GM21526 (cell line): ENCODE data around the gene CTTNBP2.
A peak's percentile ranks its signal among the peaks of the same experiment; 100 is the strongest.

ENCODE experiments used
- ATAC-seq: cut with Tn5 transposase; IDR thresholded peaks from one replicate; pipeline ENCODE4 v1.9.1; 2021; ENCODE audit warnings: moderate library complexity; ENCODE audit not compliant: unreplicated experiment, low FRiP score

CTTNBP2 gene

GRCh38 chr7:117871401-117871777 lies 1.9 kb downstream of the CTTNBP2 start:
- ATAC-seq: no peak

DNA sequence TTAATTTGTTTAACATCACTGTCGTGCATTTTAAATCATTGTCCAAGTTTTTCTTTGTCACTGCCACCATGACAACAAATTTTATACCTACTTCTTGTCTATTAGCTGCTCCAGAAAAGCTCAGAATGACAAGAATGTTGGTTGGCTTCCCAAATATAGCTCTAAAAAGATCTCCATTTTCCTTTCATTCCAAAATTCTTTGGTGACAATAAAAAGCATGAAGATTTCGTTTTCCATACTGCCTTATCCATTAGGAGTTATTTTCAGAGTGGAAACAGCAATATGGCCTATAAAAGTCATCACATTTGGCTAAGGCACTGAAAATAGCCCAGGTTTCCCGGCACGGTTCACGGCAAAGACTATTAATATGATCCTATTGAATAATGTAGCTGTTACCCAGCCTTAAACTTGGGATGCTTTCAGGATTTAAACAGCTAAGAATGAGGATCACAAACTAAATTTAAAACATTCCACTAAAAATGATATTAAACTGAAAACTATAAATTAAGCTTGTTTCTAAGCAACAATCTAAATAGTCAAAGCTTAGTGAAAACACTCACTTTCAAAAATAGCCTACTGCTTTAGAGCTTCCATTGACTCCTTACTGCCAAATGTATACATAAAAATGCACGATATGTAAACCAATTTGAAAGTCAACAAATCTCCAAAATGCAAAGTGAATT lies 2.7 kb downstream of the CTTNBP2 start:
- ATAC-seq: no peak

DNA sequence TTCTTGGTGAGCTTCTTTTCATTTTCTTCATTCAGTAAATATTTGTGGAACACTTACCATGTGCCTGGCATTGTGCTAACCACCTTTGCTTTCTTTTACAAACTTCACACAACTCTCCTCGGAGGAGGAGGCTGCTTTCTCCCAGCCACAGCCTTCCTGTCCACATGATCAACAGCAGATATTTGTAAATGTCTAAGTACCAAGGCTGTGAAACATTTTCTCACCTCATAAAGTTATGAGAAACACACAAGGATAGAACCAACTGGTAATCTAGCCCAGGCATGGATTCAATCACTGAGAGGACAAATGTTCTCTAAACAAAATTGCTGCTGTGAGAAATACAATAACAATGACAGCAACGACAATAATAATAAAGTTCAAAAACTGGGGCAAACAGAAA lies 3.9 kb downstream of the CTTNBP2 start:
- no peak for ATAC-seq

- no peak for ATAC-seq
Observed at GRCh38 chr7:117863618-117864017, 9.6 kb downstream of the CTTNBP2 start.

DNA sequence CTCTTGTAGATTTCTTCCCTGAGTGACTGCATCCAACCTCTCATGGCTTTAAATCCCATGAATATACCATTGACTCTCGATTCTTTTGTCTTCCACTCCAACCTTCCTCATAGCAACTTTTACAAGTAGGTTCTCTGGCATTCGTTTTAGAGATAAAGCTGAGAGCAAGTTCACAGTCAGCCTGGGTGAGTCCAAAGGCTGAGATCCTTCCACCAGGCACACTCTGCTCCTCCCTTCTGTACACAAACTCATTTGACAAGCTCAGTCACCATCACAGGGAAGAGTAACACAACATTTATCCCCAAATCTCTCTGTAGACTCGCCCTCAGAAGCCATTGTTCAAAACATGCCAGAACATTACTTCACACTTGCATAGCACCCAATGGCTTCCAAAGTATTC lies 10.9 kb downstream of the CTTNBP2 start:
- no peak for ATAC-seq

DNA sequence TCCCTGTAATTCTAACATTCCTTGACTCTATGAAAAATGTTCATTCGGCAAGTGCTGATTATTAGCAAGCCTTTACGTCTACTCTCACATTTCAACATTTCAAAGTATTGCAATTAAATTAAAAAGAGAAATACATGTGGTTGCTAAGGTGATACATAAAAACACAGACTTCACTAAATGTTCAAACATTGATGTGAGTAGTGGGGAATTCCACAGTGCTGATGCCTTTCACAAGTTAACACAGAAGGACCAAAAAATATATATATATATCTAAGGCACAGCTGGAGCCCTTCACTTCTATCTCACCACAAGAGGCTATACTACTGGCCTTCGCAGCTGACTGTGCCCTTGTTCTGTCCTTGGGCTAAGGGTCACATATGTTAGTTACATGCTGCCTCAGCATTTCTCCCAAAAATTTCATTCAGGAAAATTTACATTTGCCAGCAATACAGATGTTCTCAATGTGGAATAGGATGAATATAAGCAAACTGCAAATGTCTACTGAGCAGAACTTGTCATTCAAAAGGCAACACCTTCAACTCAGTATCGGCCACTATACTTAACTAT lies 13.9 kb downstream of the CTTNBP2 start:
- ATAC-seq: no peak

GRCh38 chr7:117858712-117859111 lies 14.5 kb downstream of the CTTNBP2 start:
- no peak for ATAC-seq

DNA sequence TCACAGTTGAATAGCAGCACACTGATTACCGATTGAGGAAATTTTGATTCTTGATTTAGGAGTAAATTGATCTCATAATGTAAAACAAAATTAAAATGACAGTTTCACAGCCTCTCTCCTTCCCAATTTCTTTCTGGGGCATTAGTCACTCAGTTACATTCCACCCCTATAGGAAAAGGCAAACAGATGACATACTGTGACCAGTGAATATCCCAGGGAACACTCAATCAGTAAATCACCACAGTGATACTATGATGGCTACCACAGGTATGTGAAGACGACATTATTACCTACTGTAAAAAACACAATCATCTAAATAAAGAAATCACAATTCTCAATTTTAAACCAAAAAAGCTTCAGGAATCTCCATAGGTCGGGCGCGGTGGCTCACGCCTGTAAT lies 15.5 kb downstream of the CTTNBP2 start:
- ATAC-seq: no peak

DNA sequence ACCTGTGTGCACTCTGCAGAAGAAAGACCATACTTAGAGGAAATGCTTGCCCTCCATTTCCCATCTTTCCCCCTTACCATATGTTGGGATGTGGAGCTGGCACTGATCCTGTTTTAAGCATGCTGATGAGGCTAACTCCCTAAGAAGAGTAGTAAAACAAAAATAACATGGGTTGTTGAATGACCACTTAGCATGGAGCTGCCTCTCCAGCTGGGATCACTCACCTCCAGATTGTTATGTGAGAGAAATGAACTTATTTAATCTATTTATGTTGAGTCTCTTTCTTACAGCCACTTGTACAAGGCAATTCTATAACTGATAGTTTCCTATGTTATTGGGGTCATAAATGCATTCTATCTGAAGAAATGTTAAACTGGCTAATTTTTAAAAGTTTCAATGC lies 17.0 kb downstream of the CTTNBP2 start:
- ATAC-seq: no peak

DNA sequence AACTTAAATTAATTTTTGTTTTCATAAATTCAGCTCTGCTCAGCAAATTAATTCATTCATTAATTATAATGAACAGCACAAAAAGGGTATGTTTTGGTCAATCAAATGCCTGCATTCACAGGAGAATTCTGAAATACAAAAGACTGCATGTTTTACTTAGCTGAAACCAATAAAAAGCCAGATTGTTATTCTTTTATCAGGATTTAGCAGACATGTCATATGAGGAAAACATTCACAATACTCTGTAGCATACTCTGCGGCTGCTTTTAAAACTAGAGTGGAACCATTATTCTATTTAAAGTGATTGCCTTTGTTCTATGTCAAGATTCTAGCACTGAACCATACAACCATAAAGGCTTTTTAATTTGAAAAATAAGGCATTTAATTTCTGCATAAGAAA lies 19.1 kb downstream of the CTTNBP2 start:
- ATAC-seq: no peak

GRCh38 chr7:117848941-117849340 lies 24.3 kb downstream of the CTTNBP2 start:
- ATAC-seq: no peak

DNA sequence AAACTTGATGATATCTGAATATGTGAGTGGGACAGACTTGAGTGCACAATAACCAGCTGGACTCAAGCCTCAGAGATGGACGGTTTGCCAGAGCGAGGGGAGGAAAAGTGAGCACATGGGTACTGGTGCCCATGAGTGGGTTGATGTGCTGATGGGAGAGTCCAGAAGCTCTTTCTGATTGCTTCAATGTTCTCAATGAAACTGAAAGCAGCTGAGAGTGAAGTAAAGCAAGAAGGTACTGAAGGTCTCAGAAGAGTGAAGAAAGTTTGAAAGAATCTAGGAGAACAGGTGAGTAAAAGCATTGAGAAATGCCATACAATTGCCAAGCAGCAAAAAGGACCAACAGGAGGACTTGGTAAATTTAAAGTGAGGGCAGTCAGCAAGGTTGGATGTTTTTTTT lies 28.6 kb downstream of the CTTNBP2 start:
- no peak for ATAC-seq

DNA sequence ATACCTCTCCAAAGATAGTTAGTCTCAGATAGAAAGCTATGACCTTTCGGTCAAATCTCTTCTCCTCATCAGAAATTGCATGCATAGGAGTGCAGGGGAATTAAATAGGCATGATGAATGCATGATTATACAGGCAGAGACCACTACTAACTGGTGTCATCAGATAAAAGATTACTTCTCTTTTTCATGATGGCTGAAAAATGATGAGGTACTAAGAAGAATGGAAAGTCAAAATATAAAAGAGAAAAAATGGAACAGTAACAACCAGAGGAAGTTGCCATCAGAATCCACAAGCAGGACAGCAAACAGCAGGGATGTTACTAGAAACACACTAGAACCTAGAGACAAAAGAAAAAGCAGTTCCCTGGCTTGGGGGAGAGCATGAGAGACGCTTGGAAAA lies 31.6 kb downstream of the CTTNBP2 start:
- no peak for ATAC-seq

GRCh38 chr7:117841011-117841410 lies 32.2 kb downstream of the CTTNBP2 start:
- ATAC-seq: no peak

- peak; percentile 68 for ATAC-seq
Observed at GRCh38 chr7:117839507-117839906, 33.7 kb downstream of the CTTNBP2 start.

DNA sequence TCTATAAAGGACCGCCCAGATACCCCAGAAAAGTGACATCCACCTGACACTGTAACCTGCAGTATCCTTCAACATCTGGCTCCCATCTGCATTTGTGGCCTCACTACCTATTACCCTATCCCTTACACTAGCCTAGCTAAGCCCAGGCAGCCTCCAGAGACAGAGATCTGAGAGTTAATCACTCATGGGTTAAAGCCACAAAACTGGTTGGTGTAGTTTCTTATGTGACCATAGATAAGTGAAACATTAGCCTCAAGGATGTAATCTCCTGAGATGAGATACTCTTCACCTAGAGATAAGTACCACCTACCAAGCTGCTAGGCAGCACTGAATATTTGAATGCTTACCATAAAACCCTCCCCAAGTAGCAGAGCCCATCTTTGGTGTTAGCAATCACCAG lies 35.4 kb downstream of the CTTNBP2 start:
- no peak for ATAC-seq

DNA sequence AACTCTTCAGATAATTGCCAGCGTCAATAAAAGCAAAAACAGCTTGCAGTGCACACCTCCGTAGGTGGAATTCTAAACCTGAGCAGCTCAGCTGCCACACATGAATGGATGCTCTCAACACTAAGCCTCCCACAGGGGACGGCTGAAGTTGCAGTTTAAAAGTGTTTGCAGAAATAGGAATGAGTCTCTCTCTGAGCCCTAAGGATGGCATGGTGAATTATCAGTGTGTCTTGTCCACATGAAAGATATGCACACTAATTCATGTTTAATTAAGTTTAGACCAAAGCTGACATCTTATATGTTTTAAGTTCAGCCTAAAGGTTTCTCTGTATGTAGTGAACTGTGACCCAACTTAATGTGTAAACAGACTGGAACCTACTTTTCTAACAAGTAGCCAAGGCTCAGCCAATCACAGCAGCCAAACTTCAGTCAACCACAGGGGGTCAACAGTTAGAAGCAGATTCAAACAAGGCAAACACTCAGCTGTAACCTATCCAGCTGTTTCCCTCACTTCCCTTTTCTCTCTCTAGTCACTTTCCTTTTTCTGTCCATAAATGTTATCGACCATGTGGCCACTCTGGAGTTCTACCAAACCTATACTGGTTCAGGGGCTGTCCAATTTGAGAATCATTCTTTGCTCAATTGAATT lies 38.1 kb downstream of the CTTNBP2 start:
- no peak for ATAC-seq

DNA sequence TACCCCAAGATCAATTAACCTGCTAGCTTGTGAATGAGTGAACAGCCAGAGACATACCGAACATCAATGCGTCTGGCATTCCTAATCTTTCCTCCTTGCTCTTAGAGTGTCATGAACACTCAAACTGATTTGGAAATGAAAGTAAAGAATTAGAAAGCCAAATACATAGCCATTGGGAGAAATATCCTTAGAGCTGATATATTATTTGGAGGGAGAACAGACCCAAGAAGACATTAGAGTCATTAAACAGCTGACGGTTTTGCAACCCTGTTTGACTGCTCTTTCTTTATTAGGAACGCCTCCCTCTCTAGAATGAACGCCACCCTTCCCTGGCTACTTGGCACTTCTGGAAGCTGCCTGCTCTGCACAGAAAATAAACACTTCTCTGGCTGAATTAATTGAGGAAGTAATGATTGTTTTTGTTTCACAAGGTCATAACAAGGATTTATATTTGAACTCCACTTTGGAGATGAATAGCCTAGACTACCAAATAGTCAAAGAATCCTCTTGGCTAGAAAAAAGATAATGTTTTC lies 42.8 kb downstream of the CTTNBP2 start:
- ATAC-seq: no peak

GRCh38 chr7:117829450-117830117 lies 43.7 kb downstream of the CTTNBP2 start:
- ATAC-seq: no peak

GRCh38 chr7:117828825-117829224 lies 44.4 kb downstream of the CTTNBP2 start:
- ATAC-seq: no peak

- ATAC-seq: no peak
Observed at GRCh38 chr7:117827862-117828261, 45.4 kb downstream of the CTTNBP2 start.
